ENCODE results near the gene PLCL2. TPM values are rescaled to one million over a fixed set of nuclear protein-coding genes. Genes with fewer than 3 reads are reported as not detected.

PLCL2 gene
- 2.5 and 3.0 TPM in 2 replicates for total RNA-seq (2014; rRNA removed; shearing (Covaris generic))

GRCh38 chr3:16884748-16885592, at the start of gene PLCL2:
TSS of gene PLCL2 (plus strand) at chr3:16884955. CDS start at chr3:16885040, 85 bp downstream.
- peak; percentile 45 for DNase-seq (ENCODE audit: low spot score)

GRCh38 chr3:16836505-16837237, 48.1 kb upstream of the PLCL2 start:
- no peak for DNase-seq (ENCODE audit: low spot score)

- DNase-seq (ENCODE audit: low spot score), result no peak
Measured at GRCh38 chr3:16837602-16838001, 47.2 kb upstream of the PLCL2 start.

GRCh38 chr3:16838561-16838960, 46.2 kb upstream of the PLCL2 start:
- DNase-seq (ENCODE audit: low spot score), result no peak

- peak; percentile 7 for DNase-seq (ENCODE audit: low spot score)
Measured at GRCh38 chr3:16839271-16840100, 45.3 kb upstream of the PLCL2 start.

GRCh38 chr3:16840101-16840424, 44.7 kb upstream of the PLCL2 start:
- no peak for DNase-seq (ENCODE audit: low spot score)

GRCh38 chr3:16841041-16841753, 43.6 kb upstream of the PLCL2 start:
- no peak for DNase-seq (ENCODE audit: low spot score)

GRCh38 chr3:16841904-16842271, 42.9 kb upstream of the PLCL2 start:
- DNase-seq (ENCODE audit: low spot score), result no peak

GRCh38 chr3:16842272-16843270, 42.2 kb upstream of the PLCL2 start:
- DNase-seq (ENCODE audit: low spot score), result peak; percentile 20

GRCh38 chr3:16844222-16844621, 40.5 kb upstream of the PLCL2 start:
- no peak for DNase-seq (ENCODE audit: low spot score)

- no peak for DNase-seq (ENCODE audit: low spot score)
Measured at GRCh38 chr3:16844791-16845190, 40.0 kb upstream of the PLCL2 start.

- no peak for DNase-seq (ENCODE audit: low spot score)
Measured at GRCh38 chr3:16846373-16847080, 38.2 kb upstream of the PLCL2 start.

- no peak for DNase-seq (ENCODE audit: low spot score)
Measured at GRCh38 chr3:16848007-16848406, 36.7 kb upstream of the PLCL2 start.

- no peak for DNase-seq (ENCODE audit: low spot score)
Measured at GRCh38 chr3:16849229-16849628, 35.5 kb upstream of the PLCL2 start.

- no peak for DNase-seq (ENCODE audit: low spot score)
Measured at GRCh38 chr3:16849795-16850194, 35.0 kb upstream of the PLCL2 start.

- no peak for DNase-seq (ENCODE audit: low spot score)
Measured at GRCh38 chr3:16855497-16855896, 29.3 kb upstream of the PLCL2 start.

- DNase-seq (ENCODE audit: low spot score), result no peak
Measured at GRCh38 chr3:16860234-16860633, 24.5 kb upstream of the PLCL2 start.

GRCh38 chr3:16861432-16861831, 23.3 kb upstream of the PLCL2 start:
- DNase-seq (ENCODE audit: low spot score), result no peak

GRCh38 chr3:16864610-16865313, 20.0 kb upstream of the PLCL2 start:
- DNase-seq (ENCODE audit: low spot score), result no peak
